ENCODE results near the gene CCNY.

The CCNY gene

DNA sequence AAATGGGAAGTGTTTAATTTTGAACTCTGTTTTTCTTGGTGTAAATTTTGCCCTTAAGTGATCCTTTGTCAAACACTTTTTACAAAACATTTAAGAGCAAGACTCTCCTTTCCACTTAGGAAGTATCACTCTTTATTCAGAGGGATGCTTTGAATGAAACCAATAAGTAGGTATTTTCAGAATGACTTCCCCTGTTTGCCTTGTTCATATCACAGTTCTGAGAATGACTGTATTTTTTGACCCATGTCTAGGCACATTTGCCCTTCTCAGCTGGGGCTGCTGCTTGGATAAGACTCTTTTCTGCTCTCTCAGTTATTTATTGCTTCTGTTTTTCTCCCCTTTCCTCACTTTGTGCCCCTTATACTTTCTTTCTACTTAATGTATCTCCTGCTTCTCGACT is 98.2 kb downstream of the CCNY start:
- DNase-seq = no peak

DNA sequence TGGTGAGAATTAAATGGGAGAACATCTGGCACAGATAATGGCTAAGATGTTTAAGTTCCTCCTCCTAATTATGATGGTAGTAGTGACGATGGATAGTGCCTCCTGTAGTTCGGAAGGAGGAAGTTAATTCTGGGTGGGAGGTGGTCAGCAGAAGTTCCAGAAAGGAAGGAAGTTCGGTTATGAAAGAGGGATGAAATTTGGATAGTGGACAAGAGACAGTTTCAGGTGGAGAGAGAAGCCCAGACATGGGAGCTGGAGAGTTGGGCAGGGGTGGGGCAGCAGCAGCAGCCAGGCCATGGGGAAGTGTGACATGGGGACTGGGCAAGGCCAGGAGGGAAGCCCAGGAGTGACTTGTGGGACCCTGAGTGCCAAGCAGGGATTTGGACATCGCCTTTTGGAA is 99.5 kb downstream of the CCNY start:
- no peak for DNase-seq

DNA sequence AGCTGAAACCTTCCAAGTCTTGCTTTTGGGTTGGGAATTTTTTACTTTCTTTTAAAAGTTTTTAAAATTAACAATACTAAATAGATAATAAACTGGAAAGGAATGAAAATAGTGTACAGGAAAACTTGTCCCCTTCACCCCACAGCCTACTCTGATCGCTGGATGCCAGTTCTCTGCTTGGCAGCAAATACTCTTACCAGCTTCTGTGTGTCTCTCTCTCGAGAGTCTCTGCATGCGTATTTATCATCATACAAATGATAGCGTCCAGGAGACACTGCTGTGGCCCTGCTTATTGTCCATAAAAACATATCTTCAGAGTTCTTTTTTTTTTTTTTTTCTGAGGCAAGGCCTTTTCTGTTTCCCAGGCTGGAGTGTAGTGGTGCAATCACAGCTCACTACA is 101.5 kb downstream of the CCNY start:
- DNase-seq = no peak

DNA sequence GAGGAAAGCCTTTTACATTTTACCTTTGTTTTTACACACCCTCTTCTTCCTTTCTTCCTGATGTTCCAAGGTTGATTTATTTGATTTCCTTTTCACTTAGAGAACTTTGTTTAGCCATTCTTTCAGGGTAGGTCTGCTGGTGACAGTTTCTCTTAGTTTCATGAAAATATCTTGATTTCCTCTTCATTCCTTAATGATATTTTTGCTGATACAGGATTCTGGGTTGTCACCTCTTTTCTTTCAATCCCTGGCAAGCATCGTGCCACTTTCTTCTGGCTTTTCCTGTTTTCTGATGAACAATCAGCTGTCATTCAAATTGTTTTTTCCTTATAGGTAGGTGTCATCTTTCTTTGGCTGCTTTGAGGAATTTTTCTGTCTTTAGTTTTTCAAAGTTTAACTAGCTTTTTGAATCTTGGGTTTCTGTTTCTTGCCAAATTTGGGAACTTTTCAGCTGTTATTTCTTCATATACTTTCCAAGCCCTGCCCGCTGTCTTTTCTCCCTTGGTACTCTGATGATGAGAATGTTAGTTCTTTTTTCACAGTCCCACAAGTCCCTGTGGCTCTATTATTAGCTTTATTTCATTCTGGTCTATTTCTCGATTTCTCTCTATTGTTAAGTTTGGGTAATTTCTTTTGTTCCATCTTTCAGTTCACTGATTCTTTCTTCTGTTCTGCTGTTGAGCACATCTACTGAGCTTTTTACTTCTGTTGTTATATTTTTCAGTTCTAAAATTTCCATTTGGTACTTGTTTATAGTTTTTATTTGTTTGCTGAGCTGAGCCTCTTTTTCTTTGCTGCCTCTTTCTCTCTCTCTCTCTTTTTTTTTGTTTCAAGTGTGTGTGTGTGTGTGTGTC is 102.6 kb downstream of the CCNY start:
- no peak for DNase-seq

DNA sequence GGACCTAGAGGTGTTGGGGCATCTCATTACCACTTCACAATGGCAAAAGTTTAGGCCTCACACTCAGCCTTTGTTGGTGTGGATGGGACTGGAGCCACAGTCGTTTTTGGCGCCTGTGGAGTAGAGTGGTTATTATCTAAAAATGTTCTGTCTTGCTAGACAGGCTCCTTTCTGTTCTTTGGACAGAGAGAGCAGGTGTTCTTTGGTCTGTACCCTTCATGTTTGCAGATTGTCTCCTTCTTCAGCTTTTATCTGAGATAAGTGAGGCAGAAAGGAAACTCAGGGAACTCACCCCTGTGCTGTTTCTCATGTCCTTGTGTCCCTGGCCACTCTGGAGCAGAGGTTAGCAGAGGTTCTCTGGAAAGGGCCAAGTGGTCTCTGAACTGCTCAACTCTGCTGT is 103.7 kb downstream of the CCNY start:
- DNase-seq = no peak

DNA sequence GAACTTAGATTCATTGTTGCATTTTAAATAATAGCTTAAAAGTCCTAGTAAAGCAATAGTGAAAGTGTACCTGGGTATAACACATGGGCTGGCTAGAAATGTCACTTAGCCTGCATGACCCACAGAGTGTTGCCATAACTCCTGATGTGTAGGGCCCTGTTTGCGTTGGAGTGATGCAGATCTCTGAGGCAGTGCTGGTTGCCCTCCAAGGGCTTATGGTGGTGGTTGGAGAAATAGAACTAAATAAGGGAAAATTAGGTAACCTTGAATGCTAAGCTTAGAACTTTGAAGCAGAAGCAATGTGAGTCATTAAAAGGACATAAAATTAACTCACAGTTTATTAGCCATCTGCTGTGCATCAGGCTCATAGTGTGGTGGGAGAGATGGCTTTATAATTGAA is 105.7 kb downstream of the CCNY start:
- no peak for DNase-seq

DNA sequence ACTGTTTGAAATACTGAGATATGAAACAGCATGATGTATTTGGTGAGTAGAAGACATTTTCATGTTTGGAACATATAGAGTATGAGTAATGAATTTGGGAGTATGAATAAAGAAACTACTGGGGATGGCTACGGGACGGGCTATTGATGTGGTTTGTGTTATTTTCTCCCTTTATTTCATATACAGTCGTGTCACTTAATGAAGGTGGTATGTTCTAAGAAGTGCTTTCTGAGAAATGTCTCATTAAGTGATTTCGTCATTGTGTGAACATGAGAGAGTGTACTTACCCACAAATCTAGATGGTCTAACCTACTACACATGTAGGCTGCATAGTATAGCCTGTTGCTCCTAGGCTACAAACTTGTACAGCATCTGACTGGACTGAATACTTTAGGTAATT is 106.3 kb downstream of the CCNY start:
- no peak for DNase-seq

DNA sequence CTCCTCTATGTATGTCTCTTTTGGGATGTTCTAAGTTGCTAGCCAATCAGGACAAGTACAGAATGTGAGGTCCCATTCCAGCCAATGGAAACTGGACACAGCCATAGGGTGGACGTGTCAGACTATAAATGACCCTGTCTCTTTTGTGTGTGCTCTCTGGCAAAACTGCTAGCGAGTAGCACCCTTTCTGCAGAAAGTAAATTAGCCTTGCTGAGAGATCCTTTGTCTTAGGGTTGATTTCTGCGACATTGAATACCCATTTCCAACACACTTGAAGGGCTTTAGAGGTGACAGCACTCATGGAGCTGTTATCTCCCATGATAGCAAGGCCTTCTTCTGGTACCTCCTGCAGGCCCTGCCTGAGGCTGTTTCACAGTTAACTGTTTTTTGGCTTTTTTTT is 107.5 kb downstream of the CCNY start:
- no peak for DNase-seq

DNA sequence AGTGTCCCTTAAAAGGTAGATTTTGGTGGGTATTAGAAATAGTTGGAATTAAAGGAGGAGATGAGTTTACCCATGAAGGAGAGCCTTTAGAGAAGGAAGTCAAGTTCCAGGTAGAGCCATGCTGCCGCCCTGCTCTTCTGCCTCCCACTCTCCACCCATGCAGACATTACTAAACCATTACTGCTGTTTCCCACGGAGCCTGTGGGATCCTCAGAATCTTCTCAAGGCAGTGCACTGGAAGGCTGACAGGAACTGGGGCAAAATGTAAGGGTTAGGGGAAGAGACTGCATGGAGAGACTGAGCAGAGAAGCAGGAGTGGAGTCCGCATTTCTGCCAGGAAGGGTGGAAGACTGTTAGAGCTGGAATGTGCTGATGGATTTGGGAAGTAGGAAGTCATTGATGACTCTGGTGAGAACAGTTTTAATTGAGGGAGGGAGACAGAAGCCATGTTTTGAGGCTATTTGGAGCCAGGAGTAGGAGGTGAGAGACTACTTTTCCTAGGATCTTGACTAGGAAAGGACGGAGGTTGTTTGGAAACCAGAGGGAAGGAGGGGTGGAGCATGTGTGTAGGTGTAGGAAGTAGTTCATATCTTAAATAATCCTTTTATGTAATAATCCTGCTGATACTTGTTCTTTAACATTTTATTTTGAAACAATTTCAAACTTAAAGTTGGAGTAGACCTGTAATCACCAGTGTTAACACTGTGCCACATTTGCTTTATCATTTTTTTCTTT is 109.0 kb downstream of the CCNY start:
- DNase-seq = no peak

DNA sequence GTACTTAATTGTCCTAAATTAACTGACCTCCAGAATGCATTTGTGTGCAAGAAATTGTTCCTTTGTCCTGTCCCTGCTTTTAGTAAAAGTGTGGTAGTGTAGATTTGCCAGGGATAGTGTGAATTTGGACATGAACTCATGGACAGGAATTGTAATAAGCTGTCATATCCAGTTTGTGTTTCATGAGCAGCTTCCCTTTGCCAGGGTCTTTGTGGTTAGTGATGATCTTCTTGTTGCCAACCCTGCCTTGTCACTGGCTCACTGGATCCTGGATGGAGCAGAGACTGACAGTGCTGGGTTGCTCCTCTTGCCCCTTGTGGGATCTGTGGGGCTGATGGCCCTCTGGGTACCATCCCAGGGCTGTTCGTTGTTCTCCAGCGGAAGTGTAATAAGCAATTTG is 110.1 kb downstream of the CCNY start:
- no peak for DNase-seq

DNA sequence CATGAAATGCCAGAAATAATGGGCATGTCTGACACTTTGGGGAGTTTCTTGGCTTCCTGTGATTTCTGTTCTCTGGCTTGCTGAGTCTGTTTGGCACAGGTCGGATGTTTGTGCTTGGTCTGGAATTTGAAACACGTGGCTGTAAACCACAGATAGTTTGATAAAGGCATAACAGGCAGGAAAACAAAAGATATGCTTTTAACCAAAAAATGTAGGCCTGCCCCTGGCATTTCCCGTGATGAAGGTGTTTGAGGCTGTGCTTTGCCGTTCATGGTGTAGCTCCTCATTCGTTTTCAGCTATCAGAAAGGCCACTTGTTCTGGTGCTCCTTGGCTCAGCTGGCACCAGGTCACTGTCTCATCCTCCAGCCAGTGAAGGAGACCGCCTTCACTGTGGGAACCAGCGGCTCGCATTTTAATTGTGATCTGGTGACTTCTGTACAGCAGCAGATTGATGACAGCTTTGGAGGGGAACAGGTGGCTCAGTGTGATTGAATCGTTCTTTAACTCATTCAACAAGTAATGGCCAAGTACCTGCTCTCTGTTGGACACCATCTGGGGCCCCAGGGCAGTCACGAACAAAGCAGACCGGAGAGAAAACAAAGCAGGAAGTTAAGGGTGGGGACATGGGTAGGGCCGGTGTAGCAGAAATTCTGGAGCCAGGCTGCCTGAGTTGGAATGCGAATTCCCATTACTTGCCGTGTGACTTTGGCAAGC is 111.5 kb downstream of the CCNY start:
- no peak for DNase-seq

DNA sequence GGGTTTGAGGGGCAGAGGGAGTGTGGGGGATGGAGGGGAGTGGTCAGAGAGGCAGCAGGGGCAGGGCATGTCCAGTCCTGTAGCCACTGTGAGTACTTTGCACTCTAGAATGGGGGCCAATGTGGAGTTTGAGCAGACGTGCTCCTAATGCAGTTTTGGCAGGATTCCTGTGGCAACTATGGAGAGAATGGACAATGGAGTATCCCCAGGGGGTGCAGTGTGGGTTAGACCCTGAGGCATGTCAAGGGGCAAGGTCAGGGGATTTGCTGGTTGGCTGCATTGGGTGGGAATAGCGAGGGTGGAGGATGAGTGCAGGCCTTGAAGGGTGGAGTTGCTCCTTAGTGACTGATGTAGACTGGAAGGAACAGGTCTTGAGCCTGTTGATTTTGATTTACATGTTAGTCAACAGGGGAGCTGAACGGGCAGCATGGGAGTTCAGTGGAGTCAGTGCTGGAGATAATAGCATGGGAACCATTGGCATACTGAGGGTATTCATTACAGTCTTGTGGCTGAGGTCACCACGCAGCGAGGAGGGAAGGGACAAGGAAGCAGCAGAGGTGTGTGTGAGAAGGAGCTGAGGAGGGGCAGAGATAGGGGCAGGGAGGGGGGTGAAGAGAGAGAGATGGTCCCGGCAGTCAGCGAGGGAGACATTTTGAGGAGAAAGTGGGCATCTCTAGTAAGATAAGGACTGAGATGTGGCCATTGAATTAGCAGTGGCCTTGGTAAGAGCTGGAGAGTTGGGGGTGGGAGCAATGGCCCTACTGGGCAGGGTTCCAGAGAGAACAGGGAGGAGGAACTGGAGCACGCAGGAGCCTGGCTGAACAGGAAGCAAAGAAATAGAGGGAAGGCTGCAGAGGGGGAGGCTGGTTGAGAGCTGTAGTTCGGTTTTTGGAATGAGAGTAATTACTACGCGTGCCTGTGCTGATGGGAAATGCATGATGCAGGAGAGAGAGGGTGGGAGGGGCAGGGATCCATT is 112.7 kb downstream of the CCNY start:
- no peak for DNase-seq

DNA sequence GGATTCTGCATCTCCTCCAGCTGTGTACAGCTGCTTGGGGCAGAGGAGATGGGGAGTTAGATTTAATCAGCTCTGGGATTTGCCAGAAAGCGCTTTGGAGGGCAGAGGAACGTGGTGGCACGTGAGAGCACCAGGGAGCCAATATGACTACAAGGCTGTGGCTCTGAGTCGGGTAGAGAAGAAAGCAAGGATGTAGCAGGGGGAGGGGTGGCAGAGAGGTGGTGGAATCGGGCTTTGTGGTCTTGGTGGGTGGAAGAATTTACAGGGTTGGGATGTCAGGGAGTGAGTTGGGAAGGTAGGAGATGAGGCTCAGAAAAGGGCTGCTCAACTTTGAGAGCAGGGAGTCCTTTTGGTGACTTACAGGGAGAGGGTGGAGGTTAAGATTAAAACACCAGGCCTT is 113.6 kb downstream of the CCNY start:
- DNase-seq = no peak

DNA sequence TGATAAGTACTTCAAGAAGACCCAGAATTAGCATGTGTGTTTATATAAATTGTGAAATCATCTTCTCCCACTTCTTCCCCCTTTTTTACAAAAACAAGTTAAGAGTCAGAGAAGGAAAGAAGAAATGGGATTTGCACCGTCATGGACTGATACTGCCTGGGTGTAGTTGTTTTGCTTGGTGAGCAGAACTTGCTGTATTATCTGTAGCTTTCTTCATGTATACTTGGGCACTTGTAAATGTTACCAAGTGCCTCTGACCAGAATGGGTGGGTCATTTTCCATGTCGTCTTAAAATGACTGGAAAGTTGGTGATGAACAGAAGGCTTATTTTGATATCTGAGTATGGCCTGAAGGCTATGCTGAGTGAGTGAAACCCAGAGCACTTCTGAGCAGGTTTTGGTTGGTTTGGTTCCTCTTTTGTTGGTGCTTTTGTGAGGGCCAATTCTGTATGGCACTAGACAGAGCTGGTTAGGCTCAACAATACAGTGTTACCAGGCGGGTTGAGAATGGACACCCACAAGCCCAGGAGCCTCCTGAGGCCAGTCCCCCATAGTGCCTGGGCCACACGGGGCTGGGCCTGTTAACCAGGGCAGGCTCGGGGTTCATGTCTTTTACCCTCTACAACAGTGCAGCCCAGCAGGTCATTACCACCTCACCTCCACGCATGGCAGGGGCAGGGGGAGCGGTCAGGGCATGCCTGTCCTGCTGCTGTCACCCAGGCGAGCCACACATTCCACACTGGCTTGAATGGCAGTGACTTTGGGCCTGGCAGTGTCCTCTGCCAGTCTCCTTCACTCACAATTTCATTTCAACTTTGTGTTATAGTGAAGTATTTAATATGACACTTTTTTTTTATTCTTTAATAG is 115.1 kb downstream of the CCNY start:
- no peak for DNase-seq

DNA sequence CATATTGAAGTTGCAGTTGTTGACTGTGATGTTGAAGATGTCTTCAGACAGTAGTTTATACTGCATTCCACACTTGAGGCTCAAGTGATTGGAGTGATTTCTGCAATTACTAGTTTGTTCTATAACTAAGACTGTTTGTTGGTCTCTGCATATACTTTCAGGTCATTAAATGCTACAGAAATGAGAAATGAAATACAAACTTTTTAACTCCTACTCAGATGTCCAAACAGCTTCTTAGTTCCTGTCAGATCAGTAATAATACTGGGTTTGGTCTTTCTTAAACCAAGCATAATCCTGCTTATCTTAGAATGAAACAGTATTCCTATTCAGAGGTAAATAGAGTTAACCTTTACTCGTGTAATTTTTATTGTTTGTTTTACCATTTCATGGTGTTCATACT is 115.9 kb downstream of the CCNY start:
- DNase-seq = no peak

DNA sequence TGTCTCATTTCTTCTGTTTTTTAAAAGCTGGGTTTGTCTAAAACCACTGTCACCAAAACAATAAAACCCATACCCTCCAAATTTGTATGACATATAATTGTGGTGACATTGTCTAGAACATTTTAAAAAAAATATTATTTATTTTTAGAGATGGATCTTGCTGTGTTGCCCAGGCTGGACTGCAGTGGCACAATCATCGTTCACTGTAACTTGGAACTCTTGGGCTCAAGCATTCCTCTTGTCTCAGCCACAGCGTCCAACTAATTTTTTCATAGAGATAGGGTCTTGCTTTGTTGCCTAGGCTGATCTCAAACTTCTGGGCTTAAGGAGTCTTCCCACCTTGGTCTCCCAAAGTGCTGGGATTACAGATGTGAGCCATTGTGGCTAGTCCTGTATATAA is 116.5 kb downstream of the CCNY start:
- no peak for DNase-seq

DNA sequence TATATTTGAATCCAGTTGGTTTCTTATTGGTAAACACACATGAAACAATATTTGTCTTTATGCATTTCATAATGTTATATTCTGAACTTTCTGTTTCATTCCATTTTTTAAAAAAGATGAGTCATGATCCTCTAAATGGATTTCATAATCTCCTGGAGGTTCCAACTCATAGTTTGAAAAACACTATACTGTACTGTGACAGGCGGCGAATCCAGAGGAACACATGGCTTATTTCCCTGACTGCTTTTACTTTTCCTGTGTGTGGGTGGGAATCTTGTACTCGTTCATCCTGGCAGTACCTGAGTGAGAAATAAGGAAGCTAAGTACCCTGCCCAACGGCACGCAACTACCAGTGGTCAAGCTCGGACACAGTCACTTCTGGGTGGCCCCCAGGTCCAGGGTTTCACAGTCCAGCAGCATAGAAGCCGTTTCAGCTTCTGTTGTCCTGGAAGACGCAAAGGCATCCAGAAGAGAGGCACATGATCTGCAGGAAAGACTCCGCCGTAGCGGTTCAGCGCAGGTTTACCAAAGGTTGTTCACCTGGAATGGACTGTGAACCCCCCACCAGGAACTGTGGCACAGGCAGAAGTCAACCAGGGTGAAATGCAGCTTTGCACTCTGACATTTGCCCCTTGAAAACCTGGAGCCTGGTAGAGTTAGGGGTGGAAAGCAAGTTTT is 117.7 kb downstream of the CCNY start:
- no peak for DNase-seq

DNA sequence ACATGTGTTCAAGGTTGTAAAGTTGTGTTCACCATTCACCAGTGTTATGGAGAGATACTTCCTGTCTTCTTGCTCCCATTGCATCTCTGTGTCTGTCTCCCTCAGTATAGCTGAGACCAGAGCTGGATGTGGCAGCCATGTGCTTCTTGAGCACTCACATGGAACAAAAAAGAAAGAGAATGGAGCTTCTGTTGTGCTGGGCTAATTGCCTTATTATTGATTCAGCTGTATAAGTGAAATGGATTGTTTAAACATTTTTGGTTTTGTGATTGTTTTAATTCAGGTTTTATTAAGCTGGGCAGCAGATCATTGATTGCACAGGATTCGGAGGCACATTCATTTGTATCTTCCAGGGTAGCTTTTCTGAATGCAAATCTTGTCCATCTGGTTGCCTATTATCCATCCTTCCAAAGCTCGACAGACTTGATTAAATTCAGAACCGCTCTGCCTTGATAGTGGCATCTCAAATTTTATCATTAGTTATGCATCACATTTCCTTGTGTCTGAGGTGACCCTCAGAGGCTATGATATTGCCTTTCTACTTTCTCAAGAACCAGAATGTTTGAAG is 119.9 kb downstream of the CCNY start:
- DNase-seq = no peak

DNA sequence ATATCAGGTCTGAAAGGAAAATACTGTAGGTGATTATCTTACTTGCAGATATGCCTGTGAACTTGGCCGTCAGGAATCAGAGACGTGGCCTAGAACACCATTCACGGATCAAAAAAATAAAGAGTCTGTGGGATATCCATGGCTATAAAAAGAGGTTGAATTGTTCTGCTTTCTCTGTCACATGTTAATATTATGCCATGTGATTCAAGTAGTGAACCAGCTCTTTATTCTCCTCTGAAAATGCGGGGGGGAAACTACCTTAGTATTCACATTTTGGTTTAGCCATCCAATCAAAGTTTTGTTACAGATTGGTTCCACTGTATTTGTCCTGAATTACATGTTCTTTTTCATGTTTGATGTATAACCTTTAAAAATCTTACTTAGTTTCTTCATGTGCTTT is 120.5 kb downstream of the CCNY start:
- no peak for DNase-seq

All from NK-92 treated with Interleukin-12 subunit alpha and Interleukin-12 subunit beta, amount 100 ng/mL, for 24 hours (cell line).